Hair follicle dermal papilla cell (primary cell): Measurements from ENCODE around the gene FYCO1. TPM values are rescaled to one million over a fixed set of nuclear protein-coding genes. Genes with fewer than 3 reads are reported as not detected.

Experiments
- small RNA-seq: library from RNA; depleted of rRNA; stranded (forward); fragments of <200 nt; gene quantifications from one replicate; pipeline ENCODE3, GENCODE V24; 2012
- total RNA-seq: library from RNA; depleted of rRNA; stranded (reverse); fragments of >200 nt; gene quantifications from 2 replicates; pipeline ENCODE4 v1.2.3, GENCODE V29; 2012

The FYCO1 gene
- total RNA-seq: 26.8 and 31.0 TPM in 2 replicates

GRCh38 chr3:45995236-45996192 is at the start of gene FYCO1:
Gene FYCO1 (minus strand): TSS chr3:45995824. CDS start chr3:45984910, 10,914 bp downstream.

GRCh38 chr3:46027021-46027705 is 31.5 kb upstream of the FYCO1 start, which contains the start of gene XCR1:
Gene XCR1 (minus strand): TSS chr3:46027483. CDS start chr3:46021947, 5,536 bp downstream.

GRCh38 chr3:45943207-45943846 is 52.3 kb downstream of the FYCO1 start, which contains the start of gene CXCR6:
Gene CXCR6 (plus strand): TSS chr3:45943464. CDS start chr3:45946482, 3,018 bp downstream.

DNA sequence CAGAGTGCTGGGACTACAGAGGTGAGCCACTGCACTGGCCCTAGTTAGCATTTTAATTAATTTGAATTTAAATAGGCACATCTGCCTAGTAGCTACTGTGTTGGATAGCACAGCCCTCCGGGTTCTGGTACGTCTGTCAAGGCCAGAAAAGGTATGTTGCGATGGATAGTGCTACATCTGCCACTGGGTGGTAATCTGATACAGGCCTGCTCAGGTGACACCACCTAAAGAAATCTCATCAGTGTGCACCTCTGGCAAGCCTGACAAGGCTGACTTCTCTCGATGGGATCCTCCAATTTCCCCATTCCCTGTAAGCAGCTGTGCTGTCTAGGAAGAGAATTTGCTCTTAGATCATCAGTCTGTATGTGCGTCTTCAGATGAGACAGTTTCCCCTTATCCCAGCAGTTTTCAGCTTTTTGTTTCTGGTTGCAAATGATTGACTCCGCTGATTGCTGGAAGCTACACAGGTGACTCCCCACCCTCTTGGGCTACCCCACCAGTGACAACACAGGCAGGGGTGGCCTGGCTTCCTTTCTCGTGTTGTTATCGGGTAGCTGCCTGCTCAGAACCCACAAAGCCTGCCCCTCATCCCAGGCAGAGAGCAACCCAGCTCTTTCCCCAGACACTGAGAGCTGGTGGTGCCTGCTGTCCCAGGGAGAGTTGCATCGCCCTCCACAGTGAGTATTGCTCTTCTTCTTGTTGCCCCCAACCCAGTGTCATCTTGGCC is 109.5 kb downstream of the FYCO1 start, which contains the start of gene CCR9:
TSS of gene CCR9 (plus strand) at position 565 of the 727 bp plus-strand sequence. CDS start 8,391 bp downstream, outside the sequence.

Small RNA genes within 50 kb of the gene (small RNA-seq; reads per million reads assigned to genes)
- not detected for gene RF00019

Other genes with a start within 250 kb of the FYCO1 start
- gene SLC6A20, start 199.3 kb downstream of the FYCO1 start, total RNA-seq: not detected in 2 replicates
- gene LZTFL1, start 153.7 kb downstream of the FYCO1 start, total RNA-seq: 18.8 and 24.8 TPM in 2 replicates
- not detected in 2 replicates for gene CCR9, start 109.3 kb downstream of the FYCO1 start, total RNA-seq
- gene CXCR6, start 52.4 kb downstream of the FYCO1 start, total RNA-seq: not detected in 2 replicates
- not detected in 2 replicates for gene XCR1, start 31.7 kb upstream of the FYCO1 start, total RNA-seq
- gene CCR1, start 212.5 kb upstream of the FYCO1 start, total RNA-seq: 0.49 and 0.81 TPM in 2 replicates
- gene CCR3, start 246.6 kb upstream of the FYCO1 start, total RNA-seq: not detected in 2 replicates